HG02759 (cell line): Measurements from ENCODE around the gene C9orf85.
"Not testable (repeated sequence)": the region's sequence is repeated elsewhere in the genome, so short reads cannot be mapped to it uniquely, and the experiment has no call there.

ENCODE experiments used
- ATAC-seq: cut with Tn5 transposase; IDR thresholded peaks from one replicate; pipeline ENCODE4 v1.9.1; 2021; ENCODE audit warnings: mild to moderate bottlenecking, moderate library complexity; ENCODE audit not compliant: unreplicated experiment

The C9orf85 gene, protein sequence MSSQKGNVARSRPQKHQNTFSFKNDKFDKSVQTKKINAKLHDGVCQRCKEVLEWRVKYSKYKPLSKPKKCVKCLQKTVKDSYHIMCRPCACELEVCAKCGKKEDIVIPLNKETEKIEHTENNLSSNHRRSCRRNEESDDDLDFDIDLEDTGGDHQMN

DNA sequence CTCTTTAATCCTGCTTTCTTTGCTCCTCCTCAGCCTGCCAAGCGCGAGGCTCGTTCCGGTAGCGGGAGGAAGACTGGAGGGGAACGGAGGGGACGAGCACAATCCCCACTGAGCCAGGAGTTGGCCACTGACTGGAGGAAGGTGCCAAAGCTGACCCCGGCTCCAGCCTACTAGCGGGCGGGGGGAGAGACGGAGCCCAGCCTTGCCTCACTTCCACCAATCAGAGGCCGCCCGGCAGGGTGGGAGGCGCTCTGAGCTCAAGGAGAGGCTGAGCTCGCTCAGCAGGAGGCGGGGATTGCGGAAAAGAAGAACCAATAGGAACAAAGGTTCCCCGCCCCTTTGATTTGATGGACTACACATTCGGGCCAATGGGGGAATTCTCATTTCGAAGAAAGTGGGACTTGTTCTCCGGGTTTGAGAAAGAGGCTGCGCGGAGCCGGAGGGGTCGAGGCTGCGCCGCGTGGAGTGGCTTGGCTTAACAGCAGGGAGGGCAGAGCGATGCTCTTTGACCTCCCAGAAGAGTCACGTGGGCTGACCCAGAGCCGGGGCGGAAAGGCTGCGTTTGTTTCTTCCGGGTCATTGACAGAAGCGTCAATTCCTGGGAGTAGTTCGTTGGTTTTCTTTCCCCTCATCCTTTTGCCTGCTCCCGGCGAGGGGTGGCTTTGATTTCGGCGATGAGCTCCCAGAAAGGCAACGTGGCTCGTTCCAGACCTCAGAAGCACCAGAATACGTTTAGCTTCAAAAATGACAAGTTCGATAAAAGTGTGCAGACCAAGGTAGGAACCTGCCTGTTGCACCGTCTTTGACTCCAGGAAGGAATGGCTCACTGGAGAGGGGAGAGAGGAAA is at the start of gene C9orf85, which contains the start of gene ABHD17B:
C9orf85 (plus strand) TSS at position 579 of the 847 bp plus-strand sequence; CDS start at position 675, 96 bp downstream.
ABHD17B (minus strand) TSS at position 133 of the 847 bp plus-strand sequence. CDS start 36,113 bp downstream, outside the sequence.
- ATAC-seq = peak; percentile 91

DNA sequence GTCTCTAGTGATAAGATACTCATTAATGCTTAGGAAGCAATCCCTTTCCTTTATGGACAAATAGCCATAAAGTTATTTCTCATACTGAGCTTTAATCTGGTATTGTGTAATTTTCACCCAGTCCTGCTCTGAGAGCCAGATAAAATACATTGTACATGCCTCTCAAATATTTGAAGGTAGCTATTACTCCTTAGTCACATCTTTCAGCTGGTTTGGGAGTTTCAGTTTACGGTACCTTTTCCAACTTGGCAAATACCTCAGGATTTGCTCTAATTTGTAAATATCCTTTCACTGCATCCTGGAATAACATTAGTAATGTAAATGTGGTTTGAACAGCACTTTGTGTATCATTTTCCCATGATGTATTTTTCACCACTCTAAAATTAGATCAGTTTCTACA is 47.8 kb upstream of the C9orf85 start:
- no peak for ATAC-seq

DNA sequence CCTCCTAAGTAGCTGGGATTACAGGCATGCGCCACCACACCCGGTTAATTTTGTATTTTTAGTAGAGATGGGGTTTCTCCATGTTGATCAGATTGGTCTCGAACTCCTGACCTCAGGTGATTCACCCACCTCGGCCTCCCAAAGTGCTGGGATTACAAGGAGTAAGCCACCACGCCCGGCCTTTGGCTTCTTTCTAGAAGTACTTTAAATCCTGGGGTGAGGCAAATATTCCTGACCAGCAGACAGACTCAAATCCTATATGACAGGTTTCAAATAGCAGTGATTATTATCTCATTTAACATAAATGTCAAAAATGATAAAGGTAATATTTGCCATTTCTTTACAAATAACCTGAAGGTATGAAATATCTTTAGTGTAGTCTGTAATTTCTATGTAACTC is 36.1 kb upstream of the C9orf85 start:
- no peak for ATAC-seq

DNA sequence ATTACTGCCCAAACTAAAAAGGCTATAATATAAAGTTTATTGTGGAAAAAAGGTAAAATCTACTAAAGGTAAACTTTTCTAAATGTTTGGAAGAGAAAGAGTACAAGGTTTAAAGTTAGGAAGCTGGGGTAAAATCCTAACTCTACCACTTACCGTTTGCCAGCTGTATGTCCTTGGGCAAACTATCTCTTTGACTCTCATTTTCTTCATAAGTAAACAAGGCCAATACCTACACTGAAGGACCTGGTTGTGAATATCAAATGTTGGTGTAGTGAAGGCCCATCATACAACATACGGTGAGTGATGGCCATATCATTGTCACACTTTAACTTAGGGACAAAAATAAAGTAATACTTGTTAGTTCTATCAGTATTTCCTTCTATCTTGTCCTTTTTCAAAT is 35.3 kb upstream of the C9orf85 start:
- ATAC-seq = no peak

DNA sequence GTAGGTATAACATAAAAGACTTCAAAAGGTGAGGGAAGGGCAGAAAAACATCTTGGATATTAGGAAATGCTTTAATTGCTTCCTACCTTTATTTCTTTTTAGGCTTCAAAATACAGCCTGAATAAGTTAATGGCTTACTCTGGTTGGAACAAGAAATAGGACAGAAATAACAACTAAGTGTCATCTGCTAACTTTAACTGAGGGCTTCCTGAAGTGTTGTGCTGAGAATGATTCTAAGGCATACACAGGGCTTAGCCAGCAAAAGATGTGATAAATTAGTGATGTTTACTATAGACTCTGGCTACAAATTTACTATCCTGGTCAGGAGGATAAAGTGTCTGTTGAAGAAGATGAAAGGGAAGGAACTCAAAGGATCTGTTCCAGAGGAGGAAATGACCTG is 34.6 kb upstream of the C9orf85 start:
- ATAC-seq = no peak

DNA sequence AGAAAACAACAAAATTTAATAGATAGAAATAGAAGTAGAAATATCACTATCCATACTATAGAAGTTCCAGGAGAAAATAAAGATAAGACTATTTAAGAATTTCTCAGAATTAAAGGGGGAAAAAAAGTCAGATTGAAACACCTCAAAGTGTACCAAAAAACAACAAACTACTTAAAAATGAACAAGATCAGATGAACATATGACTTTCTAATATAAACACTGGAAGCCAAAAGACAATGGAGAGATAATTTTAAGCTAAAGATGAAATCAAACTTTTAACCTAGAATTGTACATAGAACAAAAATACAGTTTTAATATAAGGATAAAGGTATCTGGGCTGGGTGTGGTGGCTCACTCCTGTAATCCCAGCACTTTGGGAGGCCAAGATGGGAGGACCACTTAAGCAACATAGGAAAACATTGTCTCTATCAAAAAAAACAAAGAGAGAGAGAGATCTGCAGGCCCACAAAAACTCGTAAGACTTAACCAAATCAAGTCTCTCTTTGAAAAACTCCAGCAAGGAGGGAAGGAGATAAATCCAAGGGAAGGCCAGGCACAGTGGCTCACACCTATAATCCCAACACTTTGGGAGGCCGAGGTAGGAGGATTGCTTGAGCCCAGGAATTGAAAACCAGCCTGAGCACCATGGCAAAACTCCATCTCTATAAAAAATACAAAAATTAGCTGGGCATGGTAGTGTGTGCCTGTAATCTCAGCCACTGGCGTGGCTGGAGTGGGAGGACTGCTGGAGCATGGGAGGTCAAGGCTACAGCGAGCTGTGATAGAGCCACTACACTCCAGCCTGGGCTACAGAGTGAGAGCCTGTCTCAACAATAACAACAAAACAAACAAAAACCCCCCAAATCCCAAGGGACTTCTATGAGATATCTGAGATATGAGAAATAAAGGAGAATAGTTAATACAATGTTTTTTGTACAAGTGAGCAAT is 32.8 kb upstream of the C9orf85 start:
- ATAC-seq = no peak

DNA sequence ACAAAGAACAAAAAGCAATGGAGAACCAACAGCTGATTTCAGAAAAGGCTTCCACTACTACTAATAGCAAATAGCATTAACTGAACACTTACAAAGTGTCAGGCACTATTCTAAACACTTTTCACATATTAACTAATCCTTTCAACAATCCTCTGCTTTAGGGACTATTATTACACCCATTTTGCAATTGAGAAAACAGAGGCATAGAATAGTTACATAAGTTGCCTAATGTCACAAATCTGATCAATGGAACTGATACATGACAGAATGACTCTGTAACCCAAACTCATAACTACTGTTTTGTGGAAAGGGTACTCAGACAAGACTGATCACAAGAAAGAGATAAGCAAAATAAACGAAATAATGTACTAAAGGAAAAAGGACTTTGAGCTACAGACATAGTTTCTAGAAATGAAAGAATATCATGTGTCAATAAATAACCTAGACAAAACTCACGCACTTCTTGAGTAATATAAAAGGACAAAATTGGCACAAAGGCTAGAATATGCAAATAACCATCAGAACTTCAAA is 31.7 kb upstream of the C9orf85 start:
- no peak for ATAC-seq

DNA sequence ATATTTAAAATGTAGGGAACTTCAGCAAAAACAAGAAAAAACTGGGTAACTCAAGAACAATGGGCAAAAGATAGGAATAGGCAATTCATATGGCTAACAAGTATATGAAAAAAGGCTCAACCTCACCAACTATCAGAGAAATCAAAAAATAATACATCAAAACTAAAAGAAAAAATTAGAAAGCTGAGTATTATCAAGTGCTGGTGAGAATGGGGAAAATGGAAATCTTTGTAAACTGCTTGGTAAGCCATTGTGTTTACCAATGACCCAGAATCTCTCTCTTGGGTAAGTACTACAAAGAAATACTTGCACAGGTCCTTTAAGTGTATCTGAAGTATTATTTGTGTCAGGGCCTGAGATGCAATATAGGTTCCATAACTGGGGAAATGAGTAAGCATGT is 27.4 kb upstream of the C9orf85 start:
- ATAC-seq = no peak

DNA sequence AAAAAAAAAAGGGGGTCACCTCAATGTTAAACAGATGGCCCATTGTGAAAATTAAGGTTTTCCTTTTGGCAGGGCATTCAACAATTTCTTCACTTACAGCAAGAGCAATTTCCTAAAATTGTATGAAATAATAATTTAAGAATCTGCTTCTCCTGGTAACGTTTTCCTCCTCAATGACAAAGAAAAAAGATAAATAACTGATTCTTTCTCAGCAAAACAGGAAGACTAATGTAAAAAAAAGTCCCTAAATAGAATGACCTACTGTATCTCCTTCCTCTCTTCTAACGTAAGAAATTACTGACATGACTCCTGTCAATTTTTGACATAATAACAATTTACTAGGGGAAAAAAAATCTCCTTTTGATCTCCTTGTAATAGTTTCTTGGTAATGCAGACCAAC is 26.0 kb upstream of the C9orf85 start:
- no peak for ATAC-seq

DNA sequence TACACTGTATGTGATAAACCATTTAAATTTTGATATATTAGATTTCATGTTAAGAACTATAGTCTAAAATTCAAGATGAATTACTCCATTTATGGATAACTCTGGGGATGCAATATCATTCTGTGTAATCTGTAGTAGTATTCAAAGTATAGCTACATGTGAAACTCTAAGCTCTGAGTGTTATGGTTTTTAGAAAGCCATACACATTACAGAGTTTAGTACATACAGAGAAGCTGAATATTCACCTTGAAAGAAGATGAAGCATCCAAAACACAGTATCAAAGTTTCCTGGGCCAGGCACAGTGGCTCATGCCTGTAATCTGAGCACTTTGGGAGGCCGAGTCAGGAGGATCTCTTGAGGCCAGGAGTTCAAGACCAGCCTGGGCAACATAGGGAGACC is 25.4 kb upstream of the C9orf85 start:
- no peak for ATAC-seq

DNA sequence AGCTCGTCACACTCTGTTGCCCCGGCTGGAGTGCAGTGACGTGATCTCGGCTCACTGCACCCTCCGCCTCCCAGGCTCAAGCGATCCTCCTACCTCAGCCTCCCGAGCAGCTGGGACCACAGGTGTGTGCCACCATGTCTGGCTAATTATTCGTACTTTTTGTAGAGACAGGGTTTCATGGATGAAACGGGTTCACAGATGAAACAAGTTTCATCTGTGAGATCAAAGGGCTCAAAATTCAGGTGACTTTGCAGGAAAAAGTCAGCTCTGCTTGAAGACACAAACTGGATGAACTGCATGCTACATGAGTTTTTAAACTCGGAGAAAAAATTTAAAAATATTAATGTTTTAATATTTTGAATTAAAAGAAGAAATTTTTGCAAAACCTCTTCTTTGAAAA is 24.9 kb upstream of the C9orf85 start:
- ATAC-seq = no peak

DNA sequence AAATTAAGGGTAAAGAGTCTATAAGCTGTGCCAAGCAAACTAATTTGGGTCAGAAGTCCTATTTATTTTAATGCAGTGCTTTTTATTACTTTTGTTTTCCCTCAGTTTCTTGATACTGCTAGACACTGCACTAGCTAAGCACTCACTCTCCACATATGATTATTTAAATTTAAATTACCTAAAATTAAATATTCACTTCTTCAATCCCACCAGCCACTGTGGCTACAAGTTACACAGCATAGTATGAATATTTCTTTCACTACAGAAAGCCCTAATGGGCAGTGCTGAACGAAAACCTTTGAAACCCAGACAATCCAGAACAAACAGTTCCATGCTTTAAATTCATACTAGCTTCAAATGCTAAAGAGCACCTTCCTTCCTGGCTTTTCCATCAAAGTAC is 24.1 kb upstream of the C9orf85 start:
- ATAC-seq = no peak

DNA sequence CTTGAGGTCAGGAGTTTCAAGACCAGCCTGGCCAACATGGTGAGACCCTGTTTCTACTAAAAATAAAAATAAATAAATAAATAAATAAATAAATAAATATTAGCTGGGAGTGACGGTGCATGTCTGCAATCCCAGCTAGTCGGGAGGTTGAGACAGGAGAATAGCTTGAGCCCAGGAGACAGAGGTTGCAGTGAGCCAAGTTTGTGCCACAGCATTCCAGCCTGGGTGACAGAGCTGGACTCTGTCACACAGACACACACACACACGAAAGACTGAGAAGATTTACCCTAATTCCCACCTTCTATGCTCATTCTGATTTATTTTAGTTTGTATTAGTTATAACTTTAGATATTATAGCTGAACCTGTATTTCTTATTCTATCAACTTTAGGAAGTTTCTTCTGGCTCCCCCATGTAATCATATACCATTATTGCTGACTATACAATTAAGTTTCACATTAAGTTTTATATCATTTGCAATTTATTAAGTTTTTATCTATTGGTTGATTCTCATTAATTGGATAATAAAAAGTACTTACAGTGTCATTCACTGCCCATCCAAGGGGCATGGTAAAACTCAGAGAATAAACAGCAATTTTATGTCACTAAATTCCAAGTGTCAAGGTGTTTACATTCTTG is 21.3 kb upstream of the C9orf85 start:
- no peak for ATAC-seq

DNA sequence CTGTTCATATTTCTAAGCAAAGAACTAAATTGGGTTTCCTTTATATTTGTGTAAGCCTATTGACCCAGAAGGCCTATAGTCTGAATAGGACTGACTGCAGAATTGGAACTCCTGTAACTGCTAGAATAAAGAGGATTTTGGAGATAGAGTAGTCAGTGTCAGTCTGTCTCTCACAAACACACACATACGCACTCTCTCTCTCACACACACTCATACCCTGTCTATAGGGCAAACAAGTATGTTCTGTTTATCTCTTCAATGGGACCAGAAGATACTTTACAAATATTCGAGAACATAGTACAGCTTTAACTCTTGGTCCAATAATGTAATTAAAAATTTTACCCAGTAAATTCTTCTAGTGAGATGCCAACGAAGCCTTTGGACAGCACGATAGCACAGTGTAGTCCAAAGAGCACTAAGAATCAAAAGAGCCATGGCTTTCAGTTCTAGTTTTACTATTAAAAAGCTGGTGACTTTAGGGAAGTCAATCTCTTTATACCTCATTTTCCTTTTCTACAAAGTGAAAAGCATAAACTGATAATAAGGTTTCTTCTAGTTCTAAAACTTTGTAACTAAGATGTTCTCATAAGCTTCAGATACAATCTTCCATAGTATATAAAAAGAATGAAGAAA is 19.8 kb upstream of the C9orf85 start:
- peak; percentile 41 for ATAC-seq

DNA sequence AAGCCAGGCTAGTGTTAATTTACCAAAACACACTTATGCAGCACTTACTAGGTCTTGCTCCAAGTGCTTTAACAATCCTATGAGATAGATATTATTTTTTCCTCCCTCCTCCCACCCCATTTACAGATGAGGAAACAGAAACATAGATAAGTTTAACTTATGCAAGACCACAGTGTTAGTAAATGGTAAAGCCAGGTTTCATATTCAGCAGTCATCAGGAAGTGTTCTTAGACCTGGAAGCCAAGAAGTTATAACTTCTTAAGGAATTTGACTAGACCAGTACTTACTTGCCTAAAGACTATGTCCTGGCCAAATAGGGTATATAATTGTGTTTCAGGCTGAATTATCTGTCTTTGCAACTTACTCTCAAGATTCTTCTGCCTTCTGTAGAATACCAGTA is 16.3 kb upstream of the C9orf85 start:
- ATAC-seq = peak; percentile 48

DNA sequence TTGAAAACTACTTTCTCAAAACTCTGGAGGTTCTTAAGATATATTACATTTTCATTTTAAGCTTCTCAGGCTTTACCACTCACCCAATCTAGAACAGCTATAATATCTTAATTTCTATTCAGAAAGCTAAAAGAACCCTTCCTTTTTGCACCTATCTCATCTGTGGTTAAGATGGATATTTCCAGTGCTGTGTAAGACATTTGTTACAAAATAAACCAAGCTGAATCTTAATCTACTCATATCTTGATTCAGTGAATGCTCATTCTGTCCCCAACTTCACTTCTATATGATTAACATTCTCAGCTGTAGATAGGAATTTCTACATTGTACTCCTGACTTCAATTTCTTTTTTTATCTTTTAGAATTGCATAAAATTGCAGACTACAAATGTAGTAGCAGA is 15.5 kb upstream of the C9orf85 start:
- no peak for ATAC-seq

DNA sequence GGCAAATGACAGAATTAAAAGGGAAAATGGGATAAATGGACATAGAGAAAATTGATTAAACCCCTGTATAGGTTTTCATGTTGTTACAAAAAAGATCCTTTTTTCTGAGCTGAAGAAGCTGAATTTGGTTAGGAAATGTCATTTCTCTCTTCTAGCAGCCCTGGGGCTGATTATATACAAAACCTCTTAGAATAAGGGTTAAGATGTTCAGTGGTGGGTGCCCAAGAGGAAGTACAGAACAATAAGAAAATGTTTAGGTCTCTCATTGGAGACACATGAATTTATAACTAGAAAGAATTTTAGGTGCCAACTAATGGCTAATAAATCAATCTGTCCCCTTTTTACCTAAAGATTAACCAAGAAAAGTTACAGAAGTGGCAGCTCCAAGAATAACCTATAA is 14.7 kb upstream of the C9orf85 start:
- no peak for ATAC-seq

DNA sequence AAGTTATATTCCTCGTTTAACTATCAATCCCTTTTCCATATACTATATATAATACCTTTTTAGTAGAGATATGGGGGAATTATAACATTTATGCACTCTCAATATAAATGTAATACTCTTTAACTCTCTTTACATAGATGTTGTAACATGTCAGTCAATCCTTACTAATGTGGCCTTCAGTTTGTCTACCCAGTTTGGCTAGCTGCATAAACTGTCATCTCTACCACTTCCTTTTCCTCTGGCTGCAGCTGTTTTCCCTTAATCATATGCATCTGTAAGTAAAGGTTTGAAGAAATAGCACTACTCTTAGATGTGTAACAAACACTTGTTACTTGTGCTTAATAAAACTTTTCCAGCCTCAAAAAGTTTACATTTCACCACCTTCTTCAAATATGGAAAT is 13.9 kb upstream of the C9orf85 start:
- peak; percentile 55 for ATAC-seq

DNA sequence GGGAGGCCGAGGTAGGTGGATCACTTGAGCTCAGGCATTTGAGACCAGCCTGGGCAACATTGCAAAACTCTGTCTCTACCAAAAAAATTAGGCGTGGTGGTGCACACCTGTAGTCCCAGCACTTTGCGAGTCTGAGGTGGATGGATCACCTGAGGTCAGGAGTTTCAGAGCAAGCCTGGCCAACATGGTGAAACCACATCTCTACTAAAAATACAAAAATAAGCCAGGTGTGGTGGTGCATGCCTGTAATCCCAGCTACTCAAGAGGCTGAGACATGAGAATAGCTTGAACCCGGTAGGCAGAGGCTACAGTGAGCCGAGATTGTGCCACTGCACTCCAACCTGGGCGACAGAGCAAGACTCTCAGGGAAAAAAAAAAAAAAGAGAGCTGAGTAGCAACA is 12.7 kb upstream of the C9orf85 start:
- ATAC-seq = not testable (repeated sequence)
